Heart left ventricle (tissue), 16 donors: Measurements from ENCODE around the gene RPS6KB2. TPM values are rescaled to one million over a fixed set of nuclear protein-coding genes. Genes with fewer than 3 reads are reported as not detected.

Source experiments
- ATAC-seq, 4 donors: fragments of 200-7000 bp; cut with Tn5 transposase; one replicate each; pipeline ENCODE4 v1.9.1; 2020 to 2022; ENCODE audit warnings: moderate library complexity in 4 of 4, mild to moderate bottlenecking in 3 of 4, moderate number of reproducible peaks in 1 of 4
- DNase-seq, 5 donors: peaks; one replicate each; pipeline ENCODE4 v3.0.0-alpha.2; 2020
- H3K27ac ChIP-seq, 12 donors: fragments of 200-600 bp; sonication (generic) in 4 of 12; one replicate each; pipeline versions ENCODE4 v1.5.0 to v1.8.0; 2016 to 2022; ENCODE audit warnings: mild to moderate bottlenecking in 2 of 12
- H3K27me3 ChIP-seq, 9 donors: fragments of 200-600 bp; sonication (generic) in 2 of 9; one replicate each; pipeline versions ENCODE4 v1.5.1 to v1.8.0; 2016 to 2022; ENCODE audit warnings: mild to moderate bottlenecking in 3 of 9
- H3K36me3 ChIP-seq, 9 donors: fragments of 200-600 bp; sonication (generic) in 2 of 9; one replicate each; pipeline versions ENCODE4 v1.5.0 to v1.8.0; 2018 to 2022; ENCODE audit warnings: mild to moderate bottlenecking in 2 of 9
- H3K4me1 ChIP-seq, 12 donors: fragments of 200-600 bp; sonication (generic) in 4 of 12; one replicate each; pipeline versions ENCODE4 v1.5.0 to v1.8.0; 2016 to 2022; ENCODE audit warnings: mild to moderate bottlenecking in 3 of 12
- H3K4me3 ChIP-seq, 12 donors: fragments of 200-600 bp; sonication (generic) in 4 of 12; one replicate each; pipeline versions ENCODE4 v1.5.0 to v1.8.0; 2017 to 2022; ENCODE audit warnings: mild to moderate bottlenecking in 9 of 12, moderate library complexity in 4 of 12
- H3K9me3 ChIP-seq, 12 donors: fragments of 200-600 bp; sonication (generic) in 4 of 12; one replicate each; pipeline versions ENCODE4 v1.5.0 to v1.8.0; 2016 to 2022; ENCODE audit warnings: mild to moderate bottlenecking in 1 of 12
- CTCF ChIP-seq, 12 donors: fragments of 200-600 bp; sonication (generic) in 4 of 12; IDR thresholded peaks; one replicate each; pipeline versions ENCODE4 v1.5.0 to v1.8.0; 2018 to 2022; ENCODE audit warnings: antibody characterized with exemption in 12 of 12, mild to moderate bottlenecking in 5 of 12
- POLR2A ChIP-seq, 2 donors: fragments of 450-650 bp; IDR thresholded peaks; one replicate each; pipeline ENCODE4 v1.6.1; 2017; ENCODE audit warnings: antibody characterized with exemption in 2 of 2, mild to moderate bottlenecking in 2 of 2, moderate library complexity in 2 of 2
- WGBS, 4 donors: extraction: QIAGEN DNeasy Blood & Tissue Kit in 2 of 4; methylation state at CpG; one replicate each; pipeline versions ENCODE4 v1.1.5 to v1.1.7; 2013 to 2018; 5-methylcytosine and 5-hydroxymethylcytosine counted together
- intact Hi-C, 10 donors: fragments of 100-400 bp; cut with DNase I; formaldehyde crosslinking; loops; one replicate each; pipeline versions ENCODE4 v1.11.1 to v1.14.2; 2022
- polyA plus RNA-seq, 2 donors: library from polyadenylated mRNA; stranded (reverse); fragments of 200-250 nt; gene quantifications; one replicate each; pipeline ENCODE4 v1.2.3, GENCODE V29; 2013
- total RNA-seq, 9 donors: library from RNA; depleted of rRNA in 2 of 9; stranded (reverse); fragments of >200 nt in 2 of 9; fragmentation: NEBNext Ultra II Directional in 3 of 9; extraction: Animal tissue kit (Norgen Biotek cat#: 25700) in 3 of 9; gene quantifications; one replicate each; pipeline versions ENCODE4 v1.1.0 to v1.2.4, GENCODE V29; 2016 to 2023
- donor health status: ischemic (EF 13 %, LVEDD 7.1; RV severe dilation, severe dysfunction).
- donor health status: healthy with polysubstance abuse.
- donor health status: DM: no; HTN: yes; CAD: no.
- donor health status: DM: no; HTN: no; CAD: no.
- donor health status: ischemic (EF 25% LVEDD 6.9; RV normal size, moderate dysfunction).
- donor health status: ischemic (EF 25% LVEDD 5.7; RV mildly dilated, moderate dysfunction).
- donor health status: healthy.
- donor health status: DM: yes; HTN: yes; CAD: no.
- donor health status: ischemic (EF 35%, LVEDD 5.7; RV mildly dilated, moderate dysfunction).
- donor health status: nonischemic (EF 11% LVEDD 7.7; RV severe dilation, severe dysfunction).
- donor health status: DM: yes; HTN: yes; CAD: no.
- donor health status: PGD.
- donor health status: ischemic (EF 29% LVEDD 5.4; RV normal size, mild dysfunction).
- donor health status: nonischemic (EF 23%, LVEDD 6.1; RV moderate dilation, normal function).

Gene RPS6KB2
- total and polyA plus RNA-seq, 11 donors, result 19.3 to 36.0 (median 26.0) TPM

- WGBS, 4 donors, result 79 to 87% (median 80%) methylated on average over 7 to 25 of the region's 25 CpGs
- Histone ChIP-seq H3K27ac (no peak overlapping the region), H3K4me1 (peaks cover 0 to 14% (median 5%) of the 10 kb centered on the region in 12 donors), H3K27me3 (no peaks in the 10 kb centered on the region), H3K4me3 (no peak overlapping the region), H3K36me3 (no peaks in the 10 kb centered on the region), H3K9me3 (no peaks in the 10 kb centered on the region)
- DNase-seq (peak in 1 of 5 donors; percentile 22), ATAC-seq (no peak)
- intact Hi-C loops, result no loop called here
- TF ChIP-seq POLR2A (IDR thresholded peaks at IDR 0.05), result no peak
Measured at GRCh38 chr11:67456068-67456705, 27.9 kb downstream of the RPS6KB2 start.

GRCh38 chr11:67457453-67457852 lies 29.2 kb downstream of the RPS6KB2 start:
- Histone ChIP-seq H3K36me3 (no peaks in the 10 kb centered on the region), H3K27ac (no peak overlapping the region), H3K27me3 (no peaks in the 10 kb centered on the region), H3K9me3 (no peaks in the 10 kb centered on the region), H3K4me3 (no peak overlapping the region), H3K4me1 (peaks cover 0 to 8% (median 3%) of the 10 kb centered on the region in 12 donors)
- DNase-seq, result no peak
- ATAC-seq, result no peak
- intact Hi-C loops, result no loop called here
- no peak for TF ChIP-seq POLR2A (IDR thresholded peaks at IDR 0.05)
- no peak for TF ChIP-seq CTCF (IDR thresholded peaks at IDR 0.05)
- 91 to 95% (median 93%) methylated on average over 11 to 12 of the region's 12 CpGs for WGBS, 4 donors

- intact Hi-C loops, result no loop called here
- H3K4me3 ChIP-seq, result no peak overlapping the region
- H3K36me3 ChIP-seq, result no peaks in the 10 kb centered on the region
- no peaks in the 10 kb centered on the region for H3K27me3 ChIP-seq
- no peaks in the 10 kb centered on the region for H3K9me3 ChIP-seq
- TF ChIP-seq POLR2A (IDR thresholded peaks at IDR 0.05) (no peak), CTCF (IDR thresholded peaks at IDR 0.05) (no peak)
- ATAC-seq (no peak), DNase-seq (no peak)
- H3K4me1 ChIP-seq, result no peaks in the 10 kb centered on the region
- H3K27ac ChIP-seq, result no peak overlapping the region
- WGBS, 4 donors, result 90 to 93% (median 91%) methylated on average over 19 of the region's 19 CpGs
Measured at GRCh38 chr11:67458266-67458665, 30.0 kb downstream of the RPS6KB2 start.

GRCh38 chr11:67463186-67463585 lies 34.9 kb downstream of the RPS6KB2 start:
- TF ChIP-seq CTCF (IDR thresholded peaks at IDR 0.05), result no peak
- TF ChIP-seq POLR2A (IDR thresholded peaks at IDR 0.05), result no peak
- Histone ChIP-seq H3K36me3 (no peaks in the 10 kb centered on the region), H3K27ac (peak overlapping the region in 2 of 12 donors; percentile 86 to 93), H3K27me3 (no peaks in the 10 kb centered on the region), H3K4me3 (no peak overlapping the region), H3K4me1 (peaks cover 0 to 39% (median 15%) of the 10 kb centered on the region in 12 donors), H3K9me3 (no peaks in the 10 kb centered on the region)
- WGBS, 4 donors, result 91 to 94% (median 93%) methylated on average over 10 of the region's 10 CpGs
- no peak for ATAC-seq
- intact Hi-C loops, result loop anchor here in 3 of 10 donors (10.0 kb wide), 1 partner anchor 58 kb away; the partner anchor contains the start of genes PPP1CA (in 3 of the 3) and TBC1D10C (in 3 of the 3)
- DNase-seq, result no peak
